GM19455 (cell line): ENCODE data around the gene ZNF488.

Source experiments
- ATAC-seq: cut with Tn5 transposase; IDR thresholded peaks from one replicate; pipeline ENCODE4 v1.9.1; 2021; ENCODE audit not compliant: unreplicated experiment

ZNF488 gene

DNA sequence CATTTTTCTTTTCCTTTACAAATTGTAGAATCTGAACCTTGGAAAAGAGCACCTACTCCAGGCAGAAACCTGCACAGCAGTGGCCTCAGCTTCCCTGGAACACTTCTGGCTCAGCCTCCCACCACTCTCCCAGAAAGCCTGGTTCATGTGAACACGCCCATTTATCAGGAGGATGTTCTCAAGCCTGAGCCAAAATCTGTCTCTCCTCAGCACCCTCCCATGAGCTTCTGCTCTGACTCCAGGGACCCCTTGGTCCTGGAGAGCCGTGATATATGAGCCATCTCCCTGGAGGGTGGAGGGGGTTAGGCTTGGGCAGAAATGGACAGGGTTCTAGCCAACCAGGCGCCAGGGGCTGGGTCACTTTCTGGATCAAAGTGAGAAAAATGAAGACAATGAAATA, 51.7 kb downstream of the ZNF488 start:
- ATAC-seq: no peak

DNA sequence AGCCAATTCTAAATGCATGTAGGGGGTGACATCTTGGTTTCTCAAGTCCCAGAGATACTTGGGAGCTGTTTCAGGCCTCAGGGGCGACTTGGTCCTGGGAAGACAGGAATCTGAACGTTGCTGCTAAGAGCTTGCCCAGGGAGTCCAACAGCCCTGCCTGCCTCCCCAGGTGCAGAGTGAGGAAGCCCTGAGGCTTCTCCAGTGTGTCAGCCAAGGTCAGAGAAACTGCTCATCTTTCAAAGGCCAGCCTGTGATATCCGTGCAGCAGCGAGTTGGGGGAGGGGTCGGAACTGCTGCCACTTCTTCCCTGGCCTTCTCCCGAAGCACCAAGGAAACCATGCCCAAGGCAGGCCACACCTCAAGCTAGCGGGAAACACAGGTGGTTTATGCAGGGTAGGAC, 52.1 kb downstream of the ZNF488 start:
- ATAC-seq: no peak

- ATAC-seq: no peak
These were observed 52.6 kb downstream of the ZNF488 start for GRCh38 chr10:47331491-47331890.

- ATAC-seq: no peak
These were observed 53.3 kb downstream of the ZNF488 start for GRCh38 chr10:47330804-47331203.

- ATAC-seq: no peak
These were observed 53.7 kb downstream of the ZNF488 start for GRCh38 chr10:47330366-47330765.

DNA sequence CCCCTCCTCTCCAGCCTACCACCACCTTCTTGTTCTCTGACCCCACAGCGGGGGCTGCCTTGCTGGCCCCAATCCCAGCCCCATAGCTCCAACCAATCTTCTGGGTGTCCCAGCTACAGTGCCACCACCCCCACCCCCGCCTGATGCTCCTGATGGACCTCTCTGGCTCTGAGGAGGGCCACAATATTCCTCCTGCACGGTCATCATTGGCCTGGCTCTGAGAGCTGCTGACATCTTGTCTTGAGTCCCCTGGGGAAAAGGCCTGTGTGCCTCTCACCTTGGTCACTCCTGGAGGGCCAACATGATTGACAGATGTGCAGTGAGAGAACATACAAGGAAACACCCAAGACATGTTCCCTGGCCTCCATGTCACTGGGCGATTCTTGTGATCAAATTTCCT, 54.2 kb downstream of the ZNF488 start:
- ATAC-seq: no peak

DNA sequence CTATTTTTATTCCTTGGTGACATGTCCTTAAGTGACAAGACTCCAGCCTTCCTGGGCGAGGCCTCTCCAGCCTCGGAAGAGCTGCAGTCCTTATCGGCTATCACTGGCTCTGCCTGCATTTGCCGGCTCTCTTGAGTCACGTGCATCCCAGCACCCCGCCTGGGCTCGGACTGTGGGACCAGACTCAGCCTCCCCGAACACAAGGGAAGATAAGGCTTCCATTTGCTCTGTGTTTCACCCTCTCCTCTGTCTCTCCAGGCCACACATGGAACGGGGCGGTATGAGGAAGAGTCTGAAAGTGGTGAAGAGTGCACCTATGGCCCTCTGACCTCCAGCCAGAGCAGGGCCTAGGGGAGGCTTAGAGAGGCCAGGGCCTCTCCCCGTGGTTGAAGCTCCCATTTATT, 57.2 kb downstream of the ZNF488 start:
- ATAC-seq: no peak

DNA sequence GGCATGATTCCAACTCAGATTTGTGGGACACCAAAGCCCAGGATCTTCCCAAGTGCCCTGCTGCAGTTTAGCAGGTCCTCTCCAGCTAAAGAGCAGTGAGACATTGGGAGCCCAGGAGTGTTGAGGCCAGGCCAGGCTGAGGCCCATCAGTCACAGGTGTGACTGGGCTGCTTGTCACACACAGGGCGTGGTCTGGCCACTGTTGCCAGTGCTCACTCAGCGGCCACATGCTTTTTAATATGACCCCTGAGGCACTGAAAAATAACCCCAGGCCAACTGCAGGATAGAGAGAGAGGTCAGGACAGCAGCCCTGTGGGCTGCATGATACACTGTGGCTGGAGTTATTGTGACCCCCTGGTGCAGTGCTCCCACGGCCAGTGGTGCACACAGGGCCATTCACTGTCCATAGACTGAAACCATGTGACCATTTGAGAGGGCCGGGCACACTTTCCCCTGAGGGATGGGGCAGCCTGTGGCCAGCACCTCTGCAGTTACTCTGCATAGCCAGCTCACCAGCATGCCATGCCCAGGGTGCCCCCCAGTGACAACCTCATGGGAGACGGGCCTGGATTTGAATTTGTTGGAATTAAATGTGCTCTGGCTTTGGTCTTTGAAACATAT, 57.7 kb downstream of the ZNF488 start:
- ATAC-seq: no peak

- no peak for ATAC-seq
These were observed 58.5 kb downstream of the ZNF488 start for GRCh38 chr10:47325303-47326291.

GRCh38 chr10:47323636-47324296, 60.3 kb downstream of the ZNF488 start:
- no peak for ATAC-seq

DNA sequence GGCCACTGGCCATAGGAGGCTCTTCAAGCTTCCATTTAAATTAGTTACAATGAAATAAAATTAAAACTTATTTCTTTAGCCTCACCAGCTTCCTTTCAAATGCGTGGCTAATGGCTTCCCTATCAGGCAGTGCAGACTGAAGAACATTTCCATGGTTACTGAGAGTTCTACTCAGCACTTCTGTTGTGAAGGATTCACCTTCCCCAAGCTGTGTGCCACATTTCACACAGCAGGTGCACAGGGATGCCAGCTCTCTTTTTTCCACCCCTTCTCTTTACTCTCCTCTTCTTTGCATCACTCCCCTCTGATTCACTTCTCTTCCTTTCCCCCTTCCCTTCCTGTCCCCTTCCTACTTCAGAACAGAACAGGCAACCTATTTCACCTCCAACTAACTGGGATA, 61.0 kb downstream of the ZNF488 start:
- ATAC-seq: no peak

DNA sequence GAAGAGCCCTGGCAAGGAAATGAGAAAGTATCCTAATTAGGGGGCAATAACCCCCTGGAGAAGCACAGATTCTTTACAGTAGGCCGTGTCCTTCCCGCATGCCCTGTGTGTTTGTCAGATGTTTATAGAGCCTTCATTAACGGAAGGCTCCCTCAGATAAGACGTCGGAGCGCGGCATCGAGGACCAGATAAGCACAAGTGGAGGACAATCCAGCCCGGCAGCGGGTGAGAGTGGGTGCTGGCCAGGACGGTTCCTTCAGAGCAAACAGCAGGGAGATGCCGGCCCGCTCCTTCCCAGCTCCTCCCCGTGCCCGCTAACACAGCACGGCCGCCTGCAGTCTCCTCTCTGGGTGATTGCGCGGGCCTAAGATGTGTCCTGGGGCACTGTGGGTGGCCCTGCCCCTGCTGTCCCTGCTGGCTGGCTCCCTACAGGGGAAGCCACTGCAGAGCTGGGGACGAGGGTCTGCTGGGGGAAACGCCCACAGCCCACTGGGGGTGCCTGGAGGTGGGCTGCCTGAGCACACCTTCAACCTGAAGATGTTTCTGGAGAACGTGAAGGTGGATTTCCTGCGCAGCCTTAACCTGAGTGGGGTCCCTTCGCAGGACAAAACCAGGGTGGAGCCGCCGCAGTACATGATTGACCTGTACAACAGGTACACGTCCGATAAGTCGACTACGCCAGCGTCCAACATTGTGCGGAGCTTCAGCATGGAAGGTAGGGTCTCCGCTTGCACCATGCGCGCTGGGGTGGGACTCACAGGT, 61.6 kb downstream of the ZNF488 start, which contains the start of gene GDF2:
GDF2 (plus strand) TSS at position 155 of the 762 bp plus-strand sequence; CDS start at position 370, 215 bp downstream.
- ATAC-seq: no peak

- no peak for ATAC-seq
These were observed 62.4 kb downstream of the ZNF488 start for GRCh38 chr10:47321521-47322195.

GRCh38 chr10:47320812-47321211, 63.3 kb downstream of the ZNF488 start:
- ATAC-seq: no peak

DNA sequence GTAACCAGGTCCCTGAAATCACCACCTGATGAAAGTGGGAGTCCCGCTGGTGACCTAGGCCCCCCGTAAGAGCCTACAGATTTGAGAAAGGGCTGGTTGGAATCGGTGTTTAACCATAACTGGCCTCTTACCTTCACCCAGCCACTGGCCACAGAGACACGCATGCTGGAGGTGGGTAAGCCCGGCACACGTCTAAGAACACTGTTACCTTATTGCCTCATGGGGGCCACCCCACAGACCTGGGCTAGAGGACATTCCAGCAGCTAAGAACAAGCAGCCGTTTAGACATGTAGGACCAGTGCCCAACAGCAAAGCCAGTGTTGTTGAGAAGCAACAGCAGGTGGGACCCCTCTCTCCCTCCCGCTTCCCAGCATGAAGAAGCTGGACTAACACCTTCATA, 64.3 kb downstream of the ZNF488 start:
- no peak for ATAC-seq

DNA sequence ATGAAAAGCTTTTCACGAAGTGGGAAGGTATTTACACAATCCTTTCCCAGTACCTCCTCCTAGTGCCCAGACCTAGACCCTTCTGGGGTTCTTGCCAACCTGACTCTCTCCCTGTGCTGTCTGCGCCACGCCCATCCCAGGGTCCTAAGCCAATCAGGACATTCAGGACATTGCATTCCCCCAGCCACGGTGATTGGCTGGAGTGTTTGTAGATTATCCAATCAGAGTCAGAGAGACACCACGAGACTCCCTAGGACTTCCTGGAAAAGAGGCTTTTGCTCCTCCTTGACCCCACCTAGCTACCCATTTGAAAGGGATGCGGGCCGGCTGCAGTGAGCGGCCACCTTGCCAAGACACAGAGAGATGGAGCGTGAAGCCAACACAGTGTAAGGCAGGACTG, 65.4 kb downstream of the ZNF488 start:
- no peak for ATAC-seq

GRCh38 chr10:47317251-47317650, 66.8 kb downstream of the ZNF488 start:
- no peak for ATAC-seq

DNA sequence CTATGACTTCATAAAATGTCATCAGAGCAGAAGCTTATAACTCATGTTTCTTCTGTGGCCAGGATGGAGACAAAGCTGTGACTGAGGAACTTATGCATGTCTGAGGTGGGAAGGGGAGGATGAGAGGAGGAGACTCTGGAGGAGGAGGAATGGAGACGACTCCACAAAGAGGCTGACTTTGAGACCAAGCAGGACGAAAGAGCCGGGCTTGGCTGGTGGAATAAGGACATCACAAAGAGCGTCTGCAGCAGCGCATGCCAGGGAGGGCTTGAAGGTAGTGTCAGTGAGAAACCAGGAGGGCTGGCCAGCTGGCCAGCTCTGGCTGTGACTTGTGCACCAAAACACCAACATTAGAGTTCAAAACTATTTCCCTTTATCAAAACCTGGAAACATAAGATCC, 68.0 kb downstream of the ZNF488 start:
- ATAC-seq: no peak
